ENCODE results near the gene CFAP74. TPM values are rescaled to one million over a fixed set of nuclear protein-coding genes. Genes with fewer than 3 reads are reported as not detected.

Gene CFAP74
- total and polyA plus RNA-seq, 2 of the 4 experiments (the other 2 are of a cell fraction) = not detected

GRCh38 chr1:1921901-1922701 lies 81.5 kb downstream of the CFAP74 start:
- peaks cover 2% of the 10 kb centered on the region; the same call in 1 of the 2 replicates for H3K4me1 ChIP-seq (ENCODE audit: control insufficient read depth, insufficient read depth, low read length)
- no peak overlapping the region for H3K4me2 ChIP-seq (ENCODE audit: low read depth, low read length)
- ATAC-seq (ENCODE audit: low read depth) (no peak), DNase-seq (no peak)
- H3K56ac ChIP-seq (ENCODE audit: extremely low read depth, insufficient read depth, low read length) = no peak overlapping the region
- no peak overlapping the region for H4K5ac ChIP-seq (ENCODE audit: low read depth, low read length)
- BruUV-seq (replicated peaks) = no TSS peak
- H2BK5ac ChIP-seq (ENCODE audit: low read depth, low read length, poor library complexity, severe bottlenecking) = no peak overlapping the region
- no peak overlapping the region for H3K23ac ChIP-seq (ENCODE audit: low read depth, low read length)
- H3K27me3 ChIP-seq (ENCODE audit: control insufficient read depth, insufficient read depth, low read length) = peaks cover 5% of the 10 kb centered on the region; the same call in 1 of the 2 replicates
- H4K20me1 ChIP-seq (ENCODE audit: insufficient read depth, low read length) = no peaks in the 10 kb centered on the region
- H3K4ac ChIP-seq (ENCODE audit: low read depth, low read length) = no peak overlapping the region
- H3K9ac ChIP-seq (ENCODE audit: low read depth, low read length) = no peak overlapping the region
- no peak overlapping the region for H4K91ac ChIP-seq (ENCODE audit: insufficient read depth, low read depth, low read length)
- no peaks in the 10 kb centered on the region for H3K9me3 ChIP-seq (ENCODE audit: control insufficient read depth, insufficient read depth, low read length)
- ChIA-PET CTCF (interaction anchor here (1.1 kb wide), 1 partner anchor 218 kb away, joined by 3 read pairs; no protein-coding TSS in a partner anchor), POLR2A (ENCODE audit: unreplicated experiment) (no interaction called here)
- no peaks in the 10 kb centered on the region for H3K36me3 ChIP-seq (ENCODE audit: control insufficient read depth, insufficient read depth, low read length)
- peaks cover 4% of the 10 kb centered on the region; the same call in 1 of the 2 replicates for H3K9me1 ChIP-seq (ENCODE audit: insufficient read depth, low read length)
- H3K79me1 ChIP-seq (ENCODE audit: low read depth in 1 of 2, low read length in 2 of 2) = no peaks in the 10 kb centered on the region
- H2AK9ac ChIP-seq (replicated peaks; ENCODE audit: low read depth, low read length, poor library complexity) = no peak overlapping the region
- dilution Hi-C loops (cut with HindIII; ENCODE audit: low sequenced_read_pairs, unreplicated experiment) (no loop called here), intact Hi-C loops (cut with micrococcal nuclease) (no loop called here), in situ Hi-C loops (cut with MboI; ENCODE audit: low sequenced_read_pairs) (no loop called here)
- no peak overlapping the region for H3K14ac ChIP-seq (replicated peaks; ENCODE audit: low read depth, low read length)
- no peak overlapping the region for H2BK15ac ChIP-seq (ENCODE audit: low read depth, low read length)
- H3K27ac ChIP-seq (ENCODE audit: insufficient read depth, low read length) = no peak overlapping the region
- no peak overlapping the region for H2AFZ ChIP-seq (replicated peaks; ENCODE audit: low read length, poor library complexity)
- H2BK120ac ChIP-seq (ENCODE audit: low read depth, low read length) = no peak overlapping the region
- no peak overlapping the region for H3K4me3 ChIP-seq (ENCODE audit: insufficient read depth, low read depth, low read length)
- no peak overlapping the region for H4K8ac ChIP-seq (ENCODE audit: low read depth in 2 of 2, low read length in 2 of 2)
- H3K18ac ChIP-seq (ENCODE audit: low read depth, low read length) = no peak overlapping the region
- H2AK5ac ChIP-seq (ENCODE audit: low read depth, low read length) = no peak overlapping the region
- 70% methylated on average over 2 of the region's 16 CpGs; no CpG with 5 or more reads in 1 of the 2 experiments for WGBS, 2 experiments (ENCODE audit: extremely low coverage in 2 of 2, insufficient read length in 1 of 2)
- no peak overlapping the region for H2BK20ac ChIP-seq (ENCODE audit: low read depth, low read length)
- TF ChIP-seq MAZ (IDR thresholded peaks at IDR 0.05; ENCODE audit: borderline replicate concordance, low read depth, low read length) = no peak
- TF ChIP-seq CHD1 (IDR thresholded peaks at IDR 0.05; ENCODE audit: low read depth, low read length) = no peak
- no peak for TF ChIP-seq RAD21 (IDR thresholded peaks at IDR 0.05; ENCODE audit: low read length)
- no peak for TF ChIP-seq SMC3 (IDR thresholded peaks at IDR 0.05; ENCODE audit: low read depth, low read length)
- no peak for TF ChIP-seq CTCF (conservative IDR thresholded peaks at IDR 0.05; ENCODE audit: low read depth, low read length)
- TF ChIP-seq NFE2L2 (IDR thresholded peaks at IDR 0.05; ENCODE audit: low read depth, low read length) = no peak
- TF ChIP-seq POLR2A (IDR thresholded peaks at IDR 0.05; ENCODE audit: low read depth, low read length) = no peak
- no peak for TF ChIP-seq BHLHE40 (IDR thresholded peaks at IDR 0.05; ENCODE audit: low read depth, low read length)
- no peak for TF ChIP-seq USF2 (IDR thresholded peaks at IDR 0.05; ENCODE audit: low read depth, low read length)
- no peak for TF ChIP-seq RCOR1 (IDR thresholded peaks at IDR 0.05; ENCODE audit: insufficient replicate concordance, low read length)
- no peak for TF ChIP-seq RFX5 (IDR thresholded peaks at IDR 0.05; ENCODE audit: low read depth, low read length)
